Measurements from ENCODE around the gene ADAMTS10.
"Not testable (repeated sequence)": the region's sequence is repeated elsewhere in the genome, so short reads cannot be mapped to it uniquely, and the experiment has no call there.

ADAMTS10 gene

GRCh38 chr19:8575467-8575997, 35.0 kb downstream of the ADAMTS10 start:
- intact Hi-C loops (cut with DNase I): no loop called here
- peak in 5 of 42 donors; percentile 3 to 45 (median 22) for DNase-seq

- DNase-seq; intact Hi-C loops (cut with DNase I): not testable (repeated sequence)
These were observed 35.9 kb downstream of the ADAMTS10 start for GRCh38 chr19:8574619-8574922.

- intact Hi-C loops (cut with DNase I): no loop called here
- no peak for DNase-seq
These were observed 37.2 kb downstream of the ADAMTS10 start for GRCh38 chr19:8573316-8573715.

- intact Hi-C loops (cut with DNase I): no loop called here
- DNase-seq: peak in 29 of 42 donors; percentile 8 to 54 (median 32)
These were observed 39.5 kb downstream of the ADAMTS10 start for GRCh38 chr19:8571006-8571411.

- peak in 22 of 42 donors; percentile 10 to 60 (median 31) for DNase-seq
- intact Hi-C loops (cut with DNase I): no loop called here
These were observed 41.3 kb downstream of the ADAMTS10 start for GRCh38 chr19:8569066-8569771.

GRCh38 chr19:8567522-8568172, 42.9 kb downstream of the ADAMTS10 start:
- peak in 31 of 42 donors; percentile 11 to 63 (median 34) for DNase-seq
- intact Hi-C loops (cut with DNase I): no loop called here

- intact Hi-C loops (cut with DNase I): no loop called here
- DNase-seq: no peak
These were observed 43.7 kb downstream of the ADAMTS10 start for GRCh38 chr19:8566855-8567254.

- not testable (repeated sequence) for DNase-seq
These were observed 45.6 kb downstream of the ADAMTS10 start for GRCh38 chr19:8564866-8565265.

GRCh38 chr19:8561075-8561764, 49.3 kb downstream of the ADAMTS10 start:
- no peak for DNase-seq
- intact Hi-C loops (cut with DNase I): no loop called here

More at GRCh38 chr19:8564866-8565265, 45.6 kb downstream of the ADAMTS10 start:
- intact Hi-C loops (cut with DNase I): not testable (repeated sequence)

GRCh38 chr19:8558325-8558724, 52.2 kb downstream of the ADAMTS10 start:
- no peak for DNase-seq
- intact Hi-C loops (cut with DNase I): no loop called here

- intact Hi-C loops (cut with DNase I): no loop called here
- no peak for DNase-seq
These were observed 52.8 kb downstream of the ADAMTS10 start for GRCh38 chr19:8557642-8558238.

- intact Hi-C loops (cut with DNase I); DNase-seq: not testable (repeated sequence)
These were observed 56.8 kb downstream of the ADAMTS10 start for GRCh38 chr19:8553729-8554128.

- DNase-seq: no peak
- intact Hi-C loops (cut with DNase I): no loop called here
These were observed 57.7 kb downstream of the ADAMTS10 start for GRCh38 chr19:8552810-8553209.

- intact Hi-C loops (cut with DNase I): no loop called here
- DNase-seq: no peak
These were observed 60.4 kb downstream of the ADAMTS10 start for GRCh38 chr19:8550070-8550469.

GRCh38 chr19:8545743-8546142, 64.8 kb downstream of the ADAMTS10 start:
- no peak for DNase-seq
- intact Hi-C loops (cut with DNase I): no loop called here

GRCh38 chr19:8544168-8544567, 66.3 kb downstream of the ADAMTS10 start:
- intact Hi-C loops (cut with DNase I): no loop called here
- no peak for DNase-seq

- intact Hi-C loops (cut with DNase I): no loop called here
- DNase-seq: no peak
These were observed 70.8 kb downstream of the ADAMTS10 start for GRCh38 chr19:8539621-8540149.

- no peak for DNase-seq
- intact Hi-C loops (cut with DNase I): no loop called here
These were observed 73.4 kb downstream of the ADAMTS10 start for GRCh38 chr19:8537099-8537498.

GRCh38 chr19:8536282-8536681, 74.2 kb downstream of the ADAMTS10 start:
- intact Hi-C loops (cut with DNase I): no loop called here
- DNase-seq: no peak

Measured in head of caudate nucleus (tissue), 42 donors.